PC-9 (cell line): ENCODE data around the gene F12. TPM values are rescaled to one million over a fixed set of nuclear protein-coding genes. Genes with fewer than 3 reads are reported as not detected.

Experiments used
- BruUV-seq: library from RNA; stranded (reverse); fragments of 400-500 nt; replicated peaks from 2 replicates; lab custom pipeline; 2021; lab: Mats Ljungman, UMichigan
- CTCF ChIA-PET: fragments of 300-600 bp; sonication (Branson Sonifier 250); formaldehyde crosslinking; loops from one replicate; lab custom pipeline; 2022; ENCODE audit warnings: antibody characterized with exemption; lab: Charles Lee
- POLR2A ChIA-PET: fragments of 300-600 bp; sonication (Branson Sonifier 250); formaldehyde crosslinking; loops from one replicate; lab custom pipeline; 2022; ENCODE audit warnings: antibody characterized with exemption; ENCODE audit not compliant: unreplicated experiment; lab: Charles Lee
- DNase-seq, 2 experiments: peaks; one replicate each; pipeline versions ENCODE4 v3.0.0 to v3.0.0-alpha.2; 2015 to 2022; ENCODE audit warnings: mixed read lengths in 1 of 2
- H2AFZ ChIP-seq: fragments of 200-600 bp; sonication (generic); 2 replicates; pipeline ENCODE4 v1.8.1; 2017; ENCODE audit warnings: antibody characterized with exemption
- H3F3A ChIP-seq: fragments of 200-600 bp; sonication (generic); 2 replicates; pipeline ENCODE4 v1.8.1; 2017; ENCODE audit warnings: antibody characterized with exemption, mild to moderate bottlenecking, low read depth; ENCODE audit not compliant: insufficient read depth
- H3K27ac ChIP-seq: fragments of 200-600 bp; sonication (generic); 2 replicates; pipeline ENCODE4 v1.6.1; 2016; ENCODE audit warnings: mixed run types
- H3K27me3 ChIP-seq: fragments of 200-600 bp; sonication (generic); 2 replicates; pipeline ENCODE4 v1.6.1; 2016; ENCODE audit warnings: low read depth, mixed run types; ENCODE audit not compliant: insufficient read depth
- H3K36me3 ChIP-seq: fragments of 200-600 bp; sonication (generic); 2 replicates; pipeline ENCODE4 v1.6.1; 2016; ENCODE audit warnings: low read depth, mixed run types
- H3K4me1 ChIP-seq: fragments of 200-600 bp; sonication (generic); replicated peaks from 2 replicates; pipeline ENCODE4 v1.6.1; 2016; ENCODE audit warnings: mixed run types; ENCODE audit not compliant: insufficient read depth
- H3K4me2 ChIP-seq: fragments of 200-600 bp; sonication (generic); 2 replicates; pipeline ENCODE4 v1.6.1; 2017; ENCODE audit warnings: mixed run types
- H3K4me3 ChIP-seq: fragments of 200-600 bp; sonication (generic); 2 replicates; pipeline ENCODE4 v1.6.1; 2016; ENCODE audit warnings: mixed run types
- H3K79me2 ChIP-seq: fragments of 200-600 bp; sonication (generic); 2 replicates; pipeline ENCODE4 v1.6.1; 2017; ENCODE audit warnings: low read depth, mixed run types
- H3K9me2 ChIP-seq: fragments of 200-600 bp; sonication (generic); 2 replicates; pipeline ENCODE4 v1.8.1; 2017; ENCODE audit warnings: mild to moderate bottlenecking; ENCODE audit not compliant: insufficient read depth
- H3K9me3 ChIP-seq: fragments of 200-600 bp; sonication (generic); 2 replicates; pipeline ENCODE4 v1.8.1; 2016; ENCODE audit warnings: low read depth; ENCODE audit not compliant: insufficient read depth
- H4K20me1 ChIP-seq: fragments of 200-600 bp; sonication (generic); 2 replicates; pipeline ENCODE4 v1.8.1; 2017; ENCODE audit not compliant: insufficient read depth
- EZH2 ChIP-seq: fragments of 200-600 bp; sonication (generic); IDR thresholded peaks from 2 replicates; pipeline ENCODE4 v1.8.0; 2017; ENCODE audit warnings: antibody characterized with exemption, low read depth
- intact Hi-C: fragments of 100-400 bp; cut with micrococcal nuclease; formaldehyde crosslinking; loops from one replicate; pipeline ENCODE4 v1.10.0; 2022; ENCODE audit not compliant: unreplicated experiment
- total RNA-seq: library from RNA; stranded (reverse); gene quantifications from 2 replicates; pipeline ENCODE4 v1.2.3, GENCODE V29; 2021
- TF ChIP-seq, protein P1 (sequence below): fragments of 200-600 bp; sonication (generic); conservative IDR thresholded peaks from 2 replicates; pipeline ENCODE4 v1.6.1; 2017; ENCODE audit warnings: mixed run types, antibody characterized with exemption, mild to moderate bottlenecking, moderate library complexity

F12 gene
- total RNA-seq, 1 experiment from 2014 or later = 14.5 TPM

DNA sequence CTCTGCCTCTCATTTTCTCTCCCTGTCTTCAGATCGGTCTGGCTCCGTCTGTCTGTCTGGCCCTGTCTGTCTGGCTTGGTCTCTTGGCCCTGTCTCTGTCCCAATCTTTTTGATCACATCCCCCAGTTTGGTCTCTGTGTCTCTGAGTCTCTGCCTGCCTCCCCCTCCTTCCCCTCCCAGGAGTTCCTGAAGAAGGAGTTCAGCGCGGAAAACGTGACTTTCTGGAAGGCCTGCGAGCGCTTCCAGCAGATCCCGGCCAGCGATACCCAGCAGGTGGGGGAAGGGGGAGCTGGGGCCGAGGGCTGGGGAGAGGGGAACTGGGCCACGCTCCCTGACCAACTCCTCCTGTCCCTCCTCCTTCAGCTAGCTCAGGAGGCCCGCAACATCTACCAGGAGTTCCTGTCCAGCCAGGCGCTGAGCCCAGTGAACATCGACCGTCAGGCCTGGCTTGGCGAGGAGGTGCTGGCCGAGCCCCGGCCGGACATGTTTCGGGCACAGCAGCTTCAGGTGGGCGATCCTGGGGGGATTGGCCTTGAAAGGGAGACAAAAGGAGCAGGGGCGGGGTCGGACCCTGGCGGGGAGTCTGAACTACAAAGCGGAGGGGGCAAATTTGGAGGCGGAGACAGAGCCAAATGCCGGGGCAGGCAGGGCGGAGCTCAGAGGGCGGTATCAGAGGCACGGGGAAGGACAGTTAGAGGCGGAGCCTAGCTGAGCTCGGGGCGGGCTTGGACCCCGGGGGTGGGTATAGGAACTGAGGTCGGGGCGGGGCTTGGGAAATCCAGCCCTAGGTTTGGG lies 42.6 kb downstream of the F12 start:
- Histone ChIP-seq H3K4me1 (peaks cover 15% of the 10 kb centered on the region), H3K27me3 (no peaks in the 10 kb centered on the region), H3K27ac (no peak overlapping the region), H3K4me2 (no peak overlapping the region), H3K9me2 (no peaks in the 10 kb centered on the region), H3F3A (peaks cover 20% of the 10 kb centered on the region; the same call in 1 of the 2 replicates), H3K79me2 (no peaks in the 10 kb centered on the region), H2AFZ (no peak overlapping the region), H4K20me1 (no peaks in the 10 kb centered on the region), H3K4me3 (no peak overlapping the region), H3K36me3 (no peaks in the 10 kb centered on the region), H3K9me3 (no peaks in the 10 kb centered on the region)
- CTCF ChIA-PET = interaction anchor here (0.6 to 1.3 kb wide), 3 partner anchors 15 to 718 kb away, joined by 4 to 8 read pairs (median 6); partner anchors contain the start of gene LMAN2
- no peak for TF ChIP-seq EZH2
- TF ChIP-seq, protein P1, sequence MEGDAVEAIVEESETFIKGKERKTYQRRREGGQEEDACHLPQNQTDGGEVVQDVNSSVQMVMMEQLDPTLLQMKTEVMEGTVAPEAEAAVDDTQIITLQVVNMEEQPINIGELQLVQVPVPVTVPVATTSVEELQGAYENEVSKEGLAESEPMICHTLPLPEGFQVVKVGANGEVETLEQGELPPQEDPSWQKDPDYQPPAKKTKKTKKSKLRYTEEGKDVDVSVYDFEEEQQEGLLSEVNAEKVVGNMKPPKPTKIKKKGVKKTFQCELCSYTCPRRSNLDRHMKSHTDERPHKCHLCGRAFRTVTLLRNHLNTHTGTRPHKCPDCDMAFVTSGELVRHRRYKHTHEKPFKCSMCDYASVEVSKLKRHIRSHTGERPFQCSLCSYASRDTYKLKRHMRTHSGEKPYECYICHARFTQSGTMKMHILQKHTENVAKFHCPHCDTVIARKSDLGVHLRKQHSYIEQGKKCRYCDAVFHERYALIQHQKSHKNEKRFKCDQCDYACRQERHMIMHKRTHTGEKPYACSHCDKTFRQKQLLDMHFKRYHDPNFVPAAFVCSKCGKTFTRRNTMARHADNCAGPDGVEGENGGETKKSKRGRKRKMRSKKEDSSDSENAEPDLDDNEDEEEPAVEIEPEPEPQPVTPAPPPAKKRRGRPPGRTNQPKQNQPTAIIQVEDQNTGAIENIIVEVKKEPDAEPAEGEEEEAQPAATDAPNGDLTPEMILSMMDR = no peak
- DNase-seq = peak in 1 of 2 experiments; percentile 49
- no TSS peak for BruUV-seq
- POLR2A ChIA-PET = interaction anchor here (0.5 to 0.6 kb wide), 2 partner anchors 25 to 38 kb away, joined by 3 to 4 read pairs; no protein-coding TSS in a partner anchor
- intact Hi-C loops = no loop called here

DNA sequence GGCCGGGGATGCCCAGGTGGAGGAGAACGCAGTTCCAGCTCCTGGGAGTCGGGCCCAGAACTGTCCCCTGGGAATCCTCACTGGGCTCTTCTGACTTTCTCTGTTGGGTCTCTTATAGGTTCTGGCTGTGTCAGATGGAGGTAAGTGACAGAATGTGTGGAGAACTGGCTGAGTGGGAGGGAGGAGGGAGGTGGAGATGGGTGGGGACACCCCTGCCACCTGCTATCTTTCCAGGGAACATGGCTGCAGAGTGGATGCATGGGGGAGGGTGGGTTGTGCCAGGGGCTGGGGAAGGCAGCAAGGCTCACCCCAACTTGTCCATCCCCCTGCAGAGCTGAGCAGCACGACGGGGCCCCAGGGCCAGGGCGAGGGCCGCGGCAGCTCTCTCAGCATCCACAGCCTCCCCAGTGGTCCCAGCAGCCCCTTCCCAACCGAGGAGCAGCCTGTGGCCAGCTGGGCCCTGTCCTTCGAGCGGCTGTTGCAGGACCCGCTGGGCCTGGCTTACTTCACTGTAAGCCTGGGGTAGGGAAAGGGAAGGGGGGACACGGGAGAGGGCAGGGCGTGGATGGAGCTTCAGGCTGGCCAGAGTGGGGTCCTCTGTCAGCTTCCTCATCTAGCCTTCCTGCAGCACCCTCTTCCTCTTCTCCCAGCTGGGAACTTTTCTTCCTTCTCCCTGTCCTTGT lies 43.4 kb downstream of the F12 start:
- no peak for DNase-seq
- H3K27me3 ChIP-seq = no peaks in the 10 kb centered on the region
- 0 out of 2 replicates have a peak, but pooled peaks cover 9% of the 10 kb centered on the region for H3K4me1 ChIP-seq
- POLR2A ChIA-PET = no interaction called here
- no peak overlapping the region for H2AFZ ChIP-seq
- CTCF ChIA-PET = interaction anchor here (1.3 kb wide), 1 partner anchor 48 kb away, joined by 6 read pairs; no protein-coding TSS in a partner anchor
- H3F3A ChIP-seq = peaks cover 20% of the 10 kb centered on the region; the same call in 1 of the 2 replicates
- H3K9me2 ChIP-seq = no peaks in the 10 kb centered on the region
- H3K4me2 ChIP-seq = no peak overlapping the region
- intact Hi-C loops = no loop called here
- no peak overlapping the region for H3K4me3 ChIP-seq
- H3K36me3 ChIP-seq = no peaks in the 10 kb centered on the region
- BruUV-seq = no TSS peak
- no peaks in the 10 kb centered on the region for H4K20me1 ChIP-seq
- no peaks in the 10 kb centered on the region for H3K79me2 ChIP-seq
- H3K9me3 ChIP-seq = no peaks in the 10 kb centered on the region
- H3K27ac ChIP-seq = no peak overlapping the region
- TF ChIP-seq, protein P1 = no peak
- no peak for TF ChIP-seq EZH2
